Effector memory CD4-positive, alpha-beta T cell (primary cell): ENCODE results near the gene PSIP1.

Source experiments
- DNase-seq, 3 donors: peaks; one replicate each; pipeline ENCODE4 v3.0.0-alpha.2; 2020
- H3K27ac ChIP-seq: 2 replicates; pipeline ENCODE4 v1.7.0; 2013; ENCODE audit warnings: mild to moderate bottlenecking, low read length, moderate library complexity; ENCODE audit not compliant: insufficient read depth, poor library complexity, severe bottlenecking
- H3K27me3 ChIP-seq: replicated peaks from 2 replicates; pipeline ENCODE4 v1.7.0; 2013; ENCODE audit warnings: mild to moderate bottlenecking, low read length; ENCODE audit not compliant: insufficient read depth, control insufficient read depth, poor library complexity, severe bottlenecking
- H3K36me3 ChIP-seq: 2 replicates; pipeline ENCODE4 v1.7.0; 2013; ENCODE audit warnings: mild to moderate bottlenecking, low read length, moderate library complexity; ENCODE audit not compliant: control insufficient read depth, insufficient read depth
- H3K4me1 ChIP-seq: 2 replicates; pipeline ENCODE4 v1.7.0; 2013; ENCODE audit warnings: low read length, mild to moderate bottlenecking; ENCODE audit not compliant: control insufficient read depth, insufficient read depth, poor library complexity, severe bottlenecking
- H3K4me3 ChIP-seq: 2 replicates; pipeline ENCODE4 v1.7.0; 2013; ENCODE audit warnings: low read length, low read depth, mild to moderate bottlenecking; ENCODE audit not compliant: insufficient read depth, poor library complexity, severe bottlenecking
- H3K9me3 ChIP-seq: 2 replicates; pipeline ENCODE4 v1.7.0; 2013; ENCODE audit warnings: mild to moderate bottlenecking, low read length, moderate library complexity; ENCODE audit not compliant: control insufficient read depth
- total RNA-seq, 3 donors: gene quantifications; one replicate each; lab custom pipeline; 2026; lab: John Stamatoyannopoulos, UW

The PSIP1 gene
- 133 to 190 (median 178) reads per million in 3 donors for total RNA-seq

DNA sequence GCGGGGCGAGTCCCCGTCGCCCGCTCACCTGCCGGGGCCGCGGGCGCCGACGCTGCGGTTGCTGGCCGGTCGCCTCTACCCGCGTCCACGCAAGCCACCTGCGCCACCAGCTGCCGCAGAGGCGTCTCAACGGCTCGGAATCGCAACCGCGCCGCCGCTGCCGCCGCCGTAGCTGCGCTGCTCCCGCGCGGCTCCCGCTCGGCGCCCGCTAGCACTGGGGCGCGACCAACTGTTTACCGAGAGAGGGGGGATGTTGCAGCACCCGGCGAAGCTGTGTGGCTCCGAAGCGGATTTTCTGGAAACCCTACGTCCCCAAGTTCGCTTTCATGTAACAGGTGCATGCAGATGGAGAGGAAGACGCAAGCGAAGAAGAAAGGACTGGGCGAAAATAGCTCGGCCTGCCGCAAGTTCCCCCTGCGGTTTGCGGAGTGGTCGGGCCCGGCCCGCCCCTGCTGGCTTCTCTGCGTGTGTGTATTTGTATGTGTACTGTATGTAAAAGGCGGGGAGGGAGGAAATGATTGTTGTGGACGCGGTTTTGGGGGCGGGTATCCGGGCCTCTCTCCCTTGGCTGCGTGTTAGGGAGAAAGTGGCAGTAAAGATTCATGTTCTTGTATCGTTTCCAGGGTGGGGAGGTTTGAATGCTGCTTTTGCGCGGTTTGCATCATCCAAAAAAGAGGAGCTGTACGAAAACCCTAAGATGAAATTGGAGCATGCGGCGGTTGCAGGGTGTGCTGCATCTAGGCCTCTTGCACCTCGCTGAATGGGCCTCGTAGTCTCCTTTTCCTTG, at the start of gene PSIP1:
Gene PSIP1, minus strand, starts transcription at position 182 of the 787 bp plus-strand sequence. CDS start 782 bp downstream, outside the sequence.
- peak; percentile 81 to 86 (median 85) for DNase-seq
- Histone ChIP-seq H3K27me3 (no peaks in the 10 kb centered on the region), H3K36me3 (peaks cover 23% of the 10 kb centered on the region), H3K27ac (peak within 1 kb of the TSS; percentile 92), H3K9me3 (no peaks in the 10 kb centered on the region), H3K4me1 (peaks cover 25% of the 10 kb centered on the region), H3K4me3 (peak within 1 kb of the TSS; percentile 88)

DNA sequence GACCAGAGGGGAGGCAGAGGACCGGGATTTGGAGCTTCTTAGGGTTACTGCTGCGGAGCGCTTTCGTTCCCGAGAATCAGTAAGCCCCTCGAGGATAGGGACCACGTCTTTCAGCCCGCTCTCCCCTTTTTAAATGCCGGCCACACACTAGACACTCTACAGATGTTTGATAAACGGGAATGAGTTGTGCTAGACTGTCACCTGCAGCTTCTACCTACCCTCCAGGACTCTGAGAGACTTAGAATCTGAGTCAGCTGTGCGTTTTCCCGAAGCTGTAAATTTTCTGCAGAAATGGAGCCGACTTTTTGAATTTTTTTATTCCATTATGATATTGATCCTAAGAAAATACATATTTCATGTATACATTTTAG, 42.7 kb upstream of the PSIP1 start:
- H3K27ac ChIP-seq: no peak overlapping the region

DNA sequence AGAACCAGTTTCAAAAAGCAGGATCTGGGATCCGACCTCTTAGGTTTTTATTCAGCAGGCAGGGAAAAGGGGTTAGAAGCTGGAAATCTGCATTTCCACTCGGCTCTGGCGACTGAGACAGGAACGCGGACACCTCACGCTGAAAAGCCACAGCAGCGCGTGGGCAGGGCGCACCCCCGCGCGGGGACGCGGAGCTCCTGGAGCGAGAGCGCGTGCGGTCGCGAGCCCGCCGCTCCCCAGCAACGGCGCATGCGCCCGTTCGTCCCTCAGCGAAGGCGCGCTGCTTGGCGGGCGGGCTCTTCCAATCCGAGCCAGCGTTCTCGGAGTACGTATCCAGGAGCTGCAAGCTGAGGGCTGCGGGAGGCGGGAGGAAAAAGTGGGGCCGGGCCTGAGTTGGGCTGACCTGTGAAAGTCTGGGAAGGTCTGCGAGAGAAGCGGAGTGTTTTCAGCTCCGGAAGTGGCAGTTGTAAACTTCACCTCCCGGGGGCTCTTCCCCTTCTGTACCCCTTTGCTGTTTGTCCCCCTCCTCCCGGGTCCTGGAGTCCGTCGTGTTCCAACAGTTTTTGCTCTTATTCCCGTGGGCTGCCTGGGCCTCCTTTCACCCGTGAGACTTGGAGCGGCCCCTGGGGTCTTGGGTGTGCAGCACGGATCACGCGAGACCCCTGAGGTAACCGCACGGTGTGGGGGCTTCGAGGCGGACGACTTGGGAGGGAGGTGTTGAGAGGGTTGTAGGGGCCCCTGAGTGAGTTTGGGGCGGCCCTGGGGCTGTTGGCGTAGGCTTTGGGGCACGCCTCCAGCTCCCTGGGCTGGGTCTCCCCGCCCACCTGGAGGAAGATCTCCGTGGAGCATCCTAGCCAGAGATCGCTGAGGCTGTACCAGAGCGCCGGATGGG, 42.1 kb upstream of the PSIP1 start, which contains the start of gene CCDC171:
Gene CCDC171, plus strand, starts transcription at position 408 of the 892 bp plus-strand sequence. CDS start 11,046 bp downstream, outside the sequence.
- Histone ChIP-seq H3K4me3 (peak within 1 kb of the TSS; percentile 85), H3K27ac (peak within 1 kb of the TSS; percentile 62), H3K4me1 (peaks cover 9% of the 10 kb centered on the region), H3K36me3 (no peaks in the 10 kb centered on the region), H3K27me3 (no peaks in the 10 kb centered on the region), H3K9me3 (no peaks in the 10 kb centered on the region)
- DNase-seq: peak; percentile 73 to 78 (median 74)

More for the DNA sequence above, 42.7 kb upstream of the PSIP1 start:
- H3K36me3 ChIP-seq: no peaks in the 10 kb centered on the region
- DNase-seq: no peak
- peaks cover 9% of the 10 kb centered on the region for H3K4me1 ChIP-seq
- no peaks in the 10 kb centered on the region for H3K27me3 ChIP-seq
- no peaks in the 10 kb centered on the region for H3K9me3 ChIP-seq
- H3K4me3 ChIP-seq: peak overlapping the region; percentile 85

- no peaks in the 10 kb centered on the region for H3K9me3 ChIP-seq
Measured at GRCh38 chr9:15549611-15550010, 38.8 kb upstream of the PSIP1 start.

DNA sequence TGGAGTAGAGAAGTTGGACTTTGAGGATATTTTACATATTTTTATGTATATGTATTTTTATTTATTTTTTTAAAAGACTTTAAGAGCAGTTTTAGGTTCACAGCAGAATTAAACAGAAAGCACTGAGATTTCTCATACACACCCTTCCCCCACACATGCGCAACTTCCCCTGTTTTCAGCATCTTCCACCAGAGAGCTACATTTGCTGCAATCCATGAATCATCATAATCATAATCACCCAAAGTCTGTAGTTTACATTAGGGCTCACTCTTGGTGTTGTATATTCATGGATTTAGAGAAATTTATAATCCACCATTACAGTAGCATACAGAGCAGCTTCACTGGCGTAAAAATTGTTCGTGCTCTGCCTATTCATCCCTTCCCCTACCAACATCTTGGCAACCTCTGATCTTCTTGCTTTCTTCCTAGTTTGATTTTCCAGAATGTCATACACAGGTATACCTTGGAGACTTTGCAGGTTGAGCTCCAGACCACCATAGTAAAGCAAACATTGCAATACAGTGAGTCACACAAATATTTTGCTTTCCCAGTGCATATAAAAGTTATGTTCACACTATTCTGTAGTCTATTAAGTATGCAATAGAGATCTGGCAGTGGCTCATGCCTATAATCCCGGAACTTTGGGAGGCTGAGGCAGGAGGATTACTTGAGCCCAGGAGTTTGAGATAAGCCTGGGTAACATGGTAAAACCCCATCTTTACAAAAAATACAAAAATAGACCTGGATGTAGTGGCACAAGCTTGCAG, 32.5 kb upstream of the PSIP1 start:
- no peak for DNase-seq
- no peaks in the 10 kb centered on the region for H3K27me3 ChIP-seq
- no peaks in the 10 kb centered on the region for H3K9me3 ChIP-seq
- no peaks in the 10 kb centered on the region for H3K36me3 ChIP-seq
- H3K27ac ChIP-seq: no peak overlapping the region
- no peak overlapping the region for H3K4me3 ChIP-seq
- no peaks in the 10 kb centered on the region for H3K4me1 ChIP-seq

More at GRCh38 chr9:15549611-15550010, 38.8 kb upstream of the PSIP1 start:
- H3K27ac ChIP-seq: no peak overlapping the region
- no peaks in the 10 kb centered on the region for H3K27me3 ChIP-seq
- H3K36me3 ChIP-seq: no peaks in the 10 kb centered on the region
- DNase-seq: no peak
- H3K4me1 ChIP-seq: peaks cover 9% of the 10 kb centered on the region
- no peak overlapping the region for H3K4me3 ChIP-seq

- no peak for DNase-seq
Measured at GRCh38 chr9:15542624-15543023, 31.9 kb upstream of the PSIP1 start.

DNA sequence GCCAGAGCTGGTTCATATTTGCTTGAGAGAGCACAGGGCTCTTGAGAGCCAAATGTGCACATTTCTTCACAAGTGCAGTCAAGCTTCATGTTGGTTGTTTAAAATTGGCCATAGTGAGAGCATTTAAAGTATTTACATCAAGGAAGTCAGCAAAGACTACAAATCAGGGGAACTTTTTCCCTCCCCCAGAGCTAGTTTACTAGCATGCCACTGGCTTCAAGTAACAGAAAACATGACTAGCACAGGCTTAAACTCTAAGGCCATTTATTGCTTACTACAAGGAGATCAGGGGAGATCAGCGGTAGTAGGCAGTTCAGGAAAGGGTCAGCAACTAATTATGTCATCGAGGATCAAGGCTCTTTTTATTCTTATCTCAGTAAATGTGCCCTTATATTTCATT, 31.1 kb upstream of the PSIP1 start:
- Histone ChIP-seq H3K4me1 (no peaks in the 10 kb centered on the region), H3K9me3 (no peaks in the 10 kb centered on the region), H3K36me3 (no peaks in the 10 kb centered on the region), H3K4me3 (no peak overlapping the region), H3K27me3 (no peaks in the 10 kb centered on the region), H3K27ac (no peak overlapping the region)
- DNase-seq: no peak

More at GRCh38 chr9:15542624-15543023, 31.9 kb upstream of the PSIP1 start:
- Histone ChIP-seq H3K9me3 (no peaks in the 10 kb centered on the region), H3K4me3 (no peak overlapping the region), H3K36me3 (no peaks in the 10 kb centered on the region), H3K27ac (no peak overlapping the region), H3K27me3 (no peaks in the 10 kb centered on the region), H3K4me1 (no peaks in the 10 kb centered on the region)

- no peak overlapping the region for H3K4me3 ChIP-seq
- DNase-seq: no peak
- no peaks in the 10 kb centered on the region for H3K27me3 ChIP-seq
- H3K27ac ChIP-seq: no peak overlapping the region
- H3K4me1 ChIP-seq: no peaks in the 10 kb centered on the region
- H3K36me3 ChIP-seq: no peaks in the 10 kb centered on the region
- no peaks in the 10 kb centered on the region for H3K9me3 ChIP-seq
Measured at GRCh38 chr9:15531380-15531779, 20.6 kb upstream of the PSIP1 start.

DNA sequence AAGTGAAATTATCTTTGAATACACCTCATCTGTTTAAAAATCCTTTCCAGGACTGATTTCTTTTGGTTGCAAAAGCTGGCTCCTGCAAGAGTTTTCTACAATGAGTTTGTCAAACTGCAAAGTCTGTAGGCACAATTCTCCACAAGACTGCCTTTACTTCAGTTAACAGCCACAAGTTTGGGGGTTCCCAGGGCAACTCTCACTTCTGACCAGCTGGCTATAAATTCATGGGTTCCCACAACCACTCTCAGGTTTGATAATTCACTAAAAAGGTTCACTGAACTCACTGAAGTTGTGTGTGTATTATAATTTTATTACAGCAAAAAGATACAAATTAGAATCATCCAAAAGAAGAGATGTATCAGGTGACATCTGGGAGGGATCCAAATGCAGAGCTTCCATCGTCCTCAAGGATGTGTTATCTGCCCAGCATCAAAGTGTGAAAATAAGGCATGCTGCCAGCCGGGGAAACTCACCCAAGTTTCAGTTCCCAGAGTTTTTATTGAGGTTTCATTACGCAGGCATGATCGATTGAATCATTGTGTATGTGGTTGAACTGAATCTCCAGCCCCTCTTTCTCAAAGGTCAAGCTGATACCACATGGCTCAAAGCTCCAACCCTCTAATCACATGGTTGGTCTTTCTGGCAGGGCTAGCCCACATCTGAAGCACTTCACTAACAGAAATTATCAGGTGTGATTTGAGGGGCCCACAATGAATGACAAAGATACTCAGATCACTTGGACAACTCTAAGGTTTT, 19.0 kb upstream of the PSIP1 start:
- DNase-seq: no peak
- Histone ChIP-seq H3K27me3 (no peaks in the 10 kb centered on the region), H3K9me3 (no peaks in the 10 kb centered on the region), H3K36me3 (no peaks in the 10 kb centered on the region), H3K4me1 (no peaks in the 10 kb centered on the region), H3K4me3 (no peak overlapping the region), H3K27ac (no peak overlapping the region)
